Activated B cell treated with CpG ODN at 0.5 μM for 24 hours (primary cell): Measurements from ENCODE around the gene AGK. TPM values are rescaled to one million over a fixed set of nuclear protein-coding genes. Genes with fewer than 3 reads are reported as not detected.

Source experiments
- ATAC-seq: fragments of 200-7000 bp; cut with Tn5 transposase; one replicate; pipeline ENCODE4 v1.10.0; 2021; ENCODE audit warnings: low read depth, mild to moderate bottlenecking, moderate library complexity
- CTCF ChIA-PET: fragments of 350-600 bp; sonication (Branson Sonifier 250); formaldehyde crosslinking; loops from one replicate; lab custom pipeline; 2021; ENCODE audit warnings: antibody characterized with exemption; lab: Charles Lee
- POLR2A ChIA-PET: fragments of 350-600 bp; sonication (Branson Sonifier 250); formaldehyde crosslinking; loops from one replicate; lab custom pipeline; 2021; ENCODE audit warnings: antibody characterized with exemption; lab: Charles Lee
- DNase-seq: peaks from one replicate; pipeline ENCODE4 v3.0.0; 2022
- H3K27ac Mint-ChIP-seq: one replicate; pipeline ENCODE4 v1.8.0; 2020; ENCODE audit warnings: mixed read lengths
- H3K27me3 Mint-ChIP-seq: one replicate; pipeline ENCODE4 v1.8.0; 2021; ENCODE audit warnings: mixed read lengths
- H3K36me3 Mint-ChIP-seq: one replicate; pipeline ENCODE4 v1.8.0; 2021; ENCODE audit warnings: low read depth, mixed read lengths
- H3K4me1 Mint-ChIP-seq: one replicate; pipeline ENCODE4 v1.8.0; 2021; ENCODE audit warnings: mixed read lengths
- H3K4me3 Mint-ChIP-seq: one replicate; pipeline ENCODE4 v1.8.0; 2020; ENCODE audit warnings: mild to moderate bottlenecking, mixed read lengths
- H3K9me3 Mint-ChIP-seq: one replicate; pipeline ENCODE4 v1.8.0; 2020; ENCODE audit warnings: mixed read lengths
- intact Hi-C: fragments of 100-400 bp; cut with micrococcal nuclease; formaldehyde crosslinking; loops from one replicate; pipeline ENCODE4 v1.15.1; 2024
- total RNA-seq: library from RNA; stranded (reverse); gene quantifications from 2 replicates; pipeline ENCODE4 v1.2.3, GENCODE V29; 2022
- TF ChIP-seq, protein P1 (sequence below): fragments of 200-600 bp; IDR thresholded peaks from one replicate; pipeline ENCODE4 v1.8.0; 2022; ENCODE audit warnings: antibody characterized with exemption, mild to moderate bottlenecking

Gene AGK
- total RNA-seq, 1 donor from 2014 or later = 39.3 TPM

GRCh38 chr7:141652691-141653090 is 101.5 kb downstream of the AGK start:
- no peak overlapping the region for H3K27ac Mint-ChIP-seq
- no peaks in the 10 kb centered on the region for H3K9me3 Mint-ChIP-seq
- CTCF ChIA-PET = interaction anchor here (1.2 to 3.9 kb wide), 5 partner anchors 84 to 842 kb away, joined by 3 to 54 read pairs (median 5); partner anchors contain the start of genes MRPS33 and SSBP1
- no peak for DNase-seq
- no peak for ATAC-seq
- H3K36me3 Mint-ChIP-seq = peaks cover 40% of the 10 kb centered on the region
- no peak overlapping the region for H3K4me3 Mint-ChIP-seq
- TF ChIP-seq, protein P1, sequence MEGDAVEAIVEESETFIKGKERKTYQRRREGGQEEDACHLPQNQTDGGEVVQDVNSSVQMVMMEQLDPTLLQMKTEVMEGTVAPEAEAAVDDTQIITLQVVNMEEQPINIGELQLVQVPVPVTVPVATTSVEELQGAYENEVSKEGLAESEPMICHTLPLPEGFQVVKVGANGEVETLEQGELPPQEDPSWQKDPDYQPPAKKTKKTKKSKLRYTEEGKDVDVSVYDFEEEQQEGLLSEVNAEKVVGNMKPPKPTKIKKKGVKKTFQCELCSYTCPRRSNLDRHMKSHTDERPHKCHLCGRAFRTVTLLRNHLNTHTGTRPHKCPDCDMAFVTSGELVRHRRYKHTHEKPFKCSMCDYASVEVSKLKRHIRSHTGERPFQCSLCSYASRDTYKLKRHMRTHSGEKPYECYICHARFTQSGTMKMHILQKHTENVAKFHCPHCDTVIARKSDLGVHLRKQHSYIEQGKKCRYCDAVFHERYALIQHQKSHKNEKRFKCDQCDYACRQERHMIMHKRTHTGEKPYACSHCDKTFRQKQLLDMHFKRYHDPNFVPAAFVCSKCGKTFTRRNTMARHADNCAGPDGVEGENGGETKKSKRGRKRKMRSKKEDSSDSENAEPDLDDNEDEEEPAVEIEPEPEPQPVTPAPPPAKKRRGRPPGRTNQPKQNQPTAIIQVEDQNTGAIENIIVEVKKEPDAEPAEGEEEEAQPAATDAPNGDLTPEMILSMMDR = no peak
- no peaks in the 10 kb centered on the region for H3K27me3 Mint-ChIP-seq
- POLR2A ChIA-PET = no interaction called here
- peaks cover 32% of the 10 kb centered on the region for H3K4me1 Mint-ChIP-seq
- intact Hi-C loops = loop anchor here (5.0 to 10.0 kb wide), 5 partner anchors 100 to 955 kb away; partner anchors contain the start of genes AGK, NDUFB2 and TMEM178B

GRCh38 chr7:141654551-141654950 is 103.3 kb downstream of the AGK start:
- Mint-ChIP-seq H3K4me3 (no peak overlapping the region), H3K27ac (peak overlapping the region; percentile 72), H3K27me3 (no peaks in the 10 kb centered on the region), H3K9me3 (no peaks in the 10 kb centered on the region), H3K36me3 (peaks cover 43% of the 10 kb centered on the region), H3K4me1 (peaks cover 15% of the 10 kb centered on the region)
- TF ChIP-seq, protein P1 = no peak
- ATAC-seq (peak; percentile 67), DNase-seq (no peak)
- CTCF ChIA-PET = interaction anchor here (0.6 to 3.9 kb wide), 19 partner anchors 12 to 1152 kb away, joined by 3 to 54 read pairs (median 4); partner anchors contain the start of genes DENND11, MRPS33, SSBP1 and WEE2
- POLR2A ChIA-PET = interaction anchor here (0.7 to 1.5 kb wide), 2 partner anchors 12 to 83 kb away, joined by 4 to 8 read pairs; partner anchors contain the start of gene SSBP1
- intact Hi-C loops = loop anchor here (1.0 to 10.0 kb wide), 9 partner anchors 47 to 957 kb away; partner anchors contain the start of genes AGK, NDUFB2, SSBP1 and TMEM178B

- Mint-ChIP-seq H3K4me3 (no peak overlapping the region), H3K27me3 (no peaks in the 10 kb centered on the region), H3K9me3 (no peaks in the 10 kb centered on the region), H3K27ac (peak overlapping the region; percentile 47), H3K4me1 (peaks cover 14% of the 10 kb centered on the region), H3K36me3 (peaks cover 71% of the 10 kb centered on the region)
- ChIA-PET CTCF (interaction anchor here (1.2 to 1.5 kb wide), 3 partner anchors 10 to 125 kb away, joined by 4 read pairs; no protein-coding TSS in a partner anchor), POLR2A (no interaction called here)
- ATAC-seq = no peak
- TF ChIP-seq, protein P1 = no peak
- intact Hi-C loops = loop anchor here (10.0 kb wide), 2 partner anchors 465 to 585 kb away; partner anchors contain the start of gene TMEM178B
- DNase-seq = no peak
Observed at GRCh38 chr7:141659501-141659900, 108.3 kb downstream of the AGK start.

DNA sequence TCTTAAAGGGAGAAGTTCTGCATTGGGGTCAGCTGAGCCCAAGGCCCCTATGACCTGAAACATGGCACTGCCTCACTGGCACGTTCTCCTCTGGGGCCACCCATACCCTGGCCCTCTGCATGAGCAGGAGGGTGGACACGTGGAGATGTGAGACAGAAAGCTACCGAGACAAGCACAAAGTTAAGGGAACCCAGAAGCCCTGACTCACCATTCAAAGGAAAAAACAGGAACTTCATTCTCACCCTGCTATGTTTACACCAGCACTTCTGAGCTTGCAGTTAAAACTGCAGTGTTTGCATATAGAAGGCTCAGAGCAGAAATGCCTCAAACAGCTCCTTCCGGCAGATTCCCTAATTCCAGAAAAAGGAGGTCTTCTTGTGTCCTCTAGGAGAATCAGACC is 109.0 kb downstream of the AGK start:
- Mint-ChIP-seq H3K4me1 (peaks cover 13% of the 10 kb centered on the region), H3K9me3 (no peaks in the 10 kb centered on the region), H3K36me3 (peaks cover 75% of the 10 kb centered on the region), H3K4me3 (no peak overlapping the region), H3K27me3 (no peaks in the 10 kb centered on the region), H3K27ac (peak overlapping the region; percentile 47)
- TF ChIP-seq, protein P1 = no peak
- no peak for DNase-seq
- ChIA-PET CTCF (interaction anchor here (0.7 to 1.2 kb wide), 2 partner anchors 11 to 78 kb away, joined by 3 to 4 read pairs; partner anchors contain the start of gene SSBP1), POLR2A (interaction anchor here (0.5 kb wide), 1 partner anchor 592 kb away, joined by 6 read pairs; no protein-coding TSS in a partner anchor)
- no peak for ATAC-seq
- intact Hi-C loops = no loop called here

DNA sequence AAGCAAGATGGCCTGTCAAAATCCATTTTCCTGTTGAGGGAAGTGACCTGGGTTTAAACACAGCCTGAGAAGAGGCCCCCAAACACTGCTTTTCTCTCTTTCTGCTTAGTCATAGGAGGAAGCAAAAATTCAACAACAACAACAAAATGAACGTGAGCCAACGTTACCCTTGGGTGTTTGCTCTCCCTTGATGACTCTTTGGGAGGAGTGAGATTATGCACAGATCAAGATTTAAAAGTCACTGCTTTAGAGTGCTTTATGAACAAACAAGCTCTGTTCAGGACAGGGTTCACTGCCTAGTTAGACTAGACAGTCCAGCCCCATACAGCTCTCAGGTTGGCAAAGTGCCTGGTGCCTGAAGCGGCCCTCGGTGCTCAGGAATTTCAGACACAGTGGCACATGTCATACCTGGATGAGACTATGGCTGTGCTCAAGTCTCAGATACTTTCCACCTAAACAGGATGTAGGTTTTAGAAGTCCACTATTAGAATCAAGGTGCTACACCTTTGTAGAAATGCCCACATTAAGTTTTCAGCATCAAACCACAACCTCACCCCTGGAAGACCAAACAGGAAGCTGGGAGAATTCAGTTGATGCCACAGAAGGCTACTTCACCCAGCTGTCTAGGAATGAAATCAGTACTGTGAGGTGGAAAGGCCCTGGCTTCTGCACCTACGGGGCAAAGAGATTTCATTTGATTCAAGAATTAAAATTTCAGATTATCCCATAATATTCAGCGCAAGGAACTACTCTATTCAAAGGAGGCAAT is 112.1 kb downstream of the AGK start:
- POLR2A ChIA-PET = no interaction called here
- ATAC-seq = no peak

More for the DNA sequence above, 112.1 kb downstream of the AGK start:
- CTCF ChIA-PET = no interaction called here
- Mint-ChIP-seq H3K36me3 (peaks cover 84% of the 10 kb centered on the region), H3K27me3 (no peaks in the 10 kb centered on the region), H3K4me1 (peaks cover 13% of the 10 kb centered on the region), H3K27ac (peak overlapping the region; percentile 42), H3K4me3 (no peak overlapping the region), H3K9me3 (no peaks in the 10 kb centered on the region)
- DNase-seq = no peak
- intact Hi-C loops = no loop called here
- TF ChIP-seq, protein P1 = no peak
